ENCODE measurements around the gene REXO4.
A peak's percentile ranks its signal among the peaks of the same experiment; 100 is the strongest.
"Not testable (repeated sequence)": the region's sequence is repeated elsewhere in the genome, so short reads cannot be mapped to it uniquely, and the experiment has no call there.

The REXO4 gene

DNA sequence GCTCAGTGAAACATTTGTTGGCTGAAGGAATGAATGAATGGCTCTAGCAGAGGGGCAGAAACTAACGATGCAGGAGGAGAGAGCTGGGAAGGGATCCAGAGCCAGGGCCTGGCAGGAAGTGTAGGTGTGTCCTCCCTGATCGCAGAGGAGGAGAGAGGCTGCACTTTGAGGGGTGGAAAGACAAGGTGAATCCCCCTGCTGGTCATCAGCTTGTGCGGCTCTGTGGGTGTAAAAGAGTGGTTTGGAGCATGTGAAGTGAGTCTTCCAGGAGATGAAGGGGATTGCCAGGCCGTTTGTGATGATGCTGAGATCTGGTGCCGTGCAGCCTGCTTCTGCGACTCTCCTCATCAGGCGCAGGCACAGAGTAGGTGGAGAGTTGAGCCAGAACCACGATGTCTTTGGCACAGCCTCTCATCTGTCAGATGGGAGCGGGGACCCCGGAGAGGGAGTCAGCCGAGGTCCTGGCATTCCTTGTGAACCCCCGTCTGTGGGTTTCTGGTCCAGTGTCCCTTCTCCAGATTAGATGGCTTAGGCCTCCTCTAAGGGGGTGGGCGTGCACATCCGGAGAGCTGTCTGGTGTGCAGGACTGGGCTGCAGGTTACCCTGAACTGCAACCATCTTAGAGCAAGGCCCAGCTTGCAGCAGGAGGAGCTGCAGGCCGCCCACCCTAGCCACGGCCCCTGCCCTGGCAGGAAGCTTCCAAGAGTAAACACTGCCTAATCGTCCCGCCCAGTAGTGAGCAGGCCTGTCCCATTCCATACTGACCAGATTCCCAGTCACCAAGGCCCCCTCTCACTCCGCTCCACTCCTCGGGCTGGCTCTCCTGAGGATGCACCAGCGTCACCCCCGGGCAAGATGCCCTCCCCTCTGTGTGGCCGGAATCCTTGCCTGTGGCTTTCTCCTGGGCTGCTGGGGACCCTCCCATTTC is 4.1 kb upstream of the REXO4 start, which contains the start of gene ADAMTS13:
ADAMTS13 (plus strand) TSS at position 753 of the 928 bp plus-strand sequence; CDS start at position 830, 77 bp downstream.
- DNase-seq = peak; percentile 71
- peak; percentile 68 for ATAC-seq

DNA sequence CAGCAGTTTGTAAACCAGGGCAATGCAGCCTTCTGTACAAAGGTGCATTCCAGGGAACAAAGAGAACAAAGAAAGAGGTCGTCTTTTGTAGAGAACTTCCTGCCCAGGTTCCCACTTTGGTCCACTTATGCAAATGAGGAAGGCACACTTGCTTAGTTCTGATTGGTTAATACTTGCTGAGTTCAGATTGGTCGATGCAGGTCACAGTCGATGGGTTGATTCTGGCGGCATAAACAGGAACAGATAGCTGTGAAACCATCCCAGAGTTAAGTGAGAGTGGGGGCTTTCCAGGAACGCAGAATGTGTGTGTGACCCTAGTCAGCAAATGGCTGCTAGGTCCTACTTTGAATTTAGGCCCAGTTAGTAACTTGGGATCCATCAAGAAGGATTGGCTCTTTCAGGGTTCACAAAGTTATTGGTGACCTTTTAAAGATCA is 2.6 kb upstream of the REXO4 start:
- ATAC-seq (no peak), DNase-seq (no peak)

DNA sequence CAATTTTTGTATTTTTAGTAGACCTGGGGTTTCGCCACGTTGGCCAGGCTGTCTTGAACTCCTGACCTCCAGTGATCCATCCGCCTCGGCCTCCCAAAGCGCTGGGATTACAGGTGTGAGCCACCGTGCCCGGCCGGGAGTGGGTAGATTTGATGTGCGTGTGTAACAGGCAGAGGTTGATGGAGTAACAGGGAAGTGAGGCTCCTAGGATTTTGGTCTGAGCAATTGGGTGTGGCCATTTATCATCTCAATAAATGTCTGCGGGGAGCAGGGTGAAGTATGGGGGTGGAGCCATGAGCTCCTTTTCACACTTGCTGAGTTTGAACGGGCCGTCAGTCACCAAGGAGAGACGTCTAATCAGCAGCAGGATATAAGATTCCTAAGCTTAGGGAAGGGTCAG is 1.2 kb upstream of the REXO4 start:
- DNase-seq = no peak
- ATAC-seq = no peak

DNA sequence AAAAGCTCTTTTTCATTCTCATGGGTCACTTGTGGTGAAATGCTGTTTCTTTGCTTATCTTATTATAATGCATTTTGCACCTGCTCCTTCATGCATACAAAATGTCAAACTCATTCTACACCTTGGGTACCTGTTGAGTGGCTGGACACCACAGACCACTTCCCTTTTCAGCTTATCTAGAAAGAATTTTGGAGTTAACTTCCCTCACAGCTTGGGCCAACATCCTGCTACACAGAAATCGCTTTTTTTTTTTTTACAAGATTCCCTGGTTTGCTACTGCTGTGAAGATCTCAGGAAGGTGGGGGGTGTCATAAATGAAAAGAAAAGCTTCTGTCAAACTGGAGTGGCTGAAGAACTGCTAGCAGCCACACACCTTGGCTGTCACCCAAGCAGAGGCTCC is 2.6 kb downstream of the REXO4 start:
- no peak for DNase-seq
- ATAC-seq = no peak

DNA sequence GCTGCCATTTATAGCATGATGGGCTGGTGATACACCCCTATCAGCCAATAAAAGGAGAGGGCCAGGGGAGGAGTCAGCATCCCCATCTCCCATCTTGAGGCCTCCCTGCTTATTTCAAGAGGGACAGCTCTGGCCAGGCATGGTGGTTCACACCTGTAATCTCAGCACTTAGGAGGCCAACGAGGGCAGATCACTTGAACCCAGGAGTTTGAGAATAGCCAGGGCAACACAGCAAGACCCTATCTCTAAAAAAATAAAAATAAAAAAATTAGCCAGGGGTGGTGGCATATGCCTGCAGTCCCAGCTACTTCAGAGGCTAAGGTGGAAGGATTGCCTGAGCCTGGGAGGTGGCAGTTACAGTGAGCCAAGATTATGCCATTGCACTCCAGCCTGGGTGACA is 9.8 kb downstream of the REXO4 start:
- no peak for DNase-seq
- no peak for ATAC-seq

DNA sequence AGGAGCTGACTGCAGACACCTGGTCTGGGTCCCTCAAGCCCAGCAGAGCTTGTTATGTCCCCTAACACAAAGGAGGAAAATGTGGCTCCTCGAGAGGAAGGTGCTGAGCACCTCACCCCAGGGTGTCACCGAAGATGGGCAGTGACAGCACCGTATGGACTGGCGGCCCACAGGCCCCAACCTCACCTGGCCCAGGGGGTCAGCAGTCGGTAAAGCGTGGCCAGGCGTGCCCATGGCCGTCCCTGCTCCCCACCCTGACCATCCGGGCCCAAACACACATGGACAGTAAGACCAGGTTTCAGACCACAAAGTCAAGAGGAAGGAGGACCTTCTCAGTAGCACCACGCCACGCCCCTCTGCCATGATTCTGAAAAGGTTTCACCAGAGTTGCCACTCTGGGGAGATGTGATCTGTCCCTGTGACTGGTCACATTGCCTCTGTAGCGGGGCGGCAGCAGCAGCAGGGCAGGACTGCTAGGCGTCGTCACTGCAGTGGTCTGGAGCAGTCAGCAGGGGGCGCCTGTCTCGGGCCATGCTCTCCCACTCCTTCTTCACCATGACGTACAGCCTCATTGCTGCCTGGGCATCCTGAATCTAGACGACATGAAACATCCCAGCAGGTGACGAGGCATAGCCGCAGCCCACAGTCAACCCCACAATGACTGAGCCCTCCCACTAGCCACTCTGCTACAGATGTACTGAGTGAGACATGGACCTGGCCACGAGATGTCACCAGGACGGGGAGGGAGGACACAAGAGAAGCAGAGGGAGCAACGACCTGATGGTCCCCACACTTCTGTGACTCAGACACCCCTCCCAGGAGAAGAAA is 11.1 kb downstream of the REXO4 start:
- DNase-seq (peak; percentile 87), ATAC-seq (peak; percentile 92)

DNA sequence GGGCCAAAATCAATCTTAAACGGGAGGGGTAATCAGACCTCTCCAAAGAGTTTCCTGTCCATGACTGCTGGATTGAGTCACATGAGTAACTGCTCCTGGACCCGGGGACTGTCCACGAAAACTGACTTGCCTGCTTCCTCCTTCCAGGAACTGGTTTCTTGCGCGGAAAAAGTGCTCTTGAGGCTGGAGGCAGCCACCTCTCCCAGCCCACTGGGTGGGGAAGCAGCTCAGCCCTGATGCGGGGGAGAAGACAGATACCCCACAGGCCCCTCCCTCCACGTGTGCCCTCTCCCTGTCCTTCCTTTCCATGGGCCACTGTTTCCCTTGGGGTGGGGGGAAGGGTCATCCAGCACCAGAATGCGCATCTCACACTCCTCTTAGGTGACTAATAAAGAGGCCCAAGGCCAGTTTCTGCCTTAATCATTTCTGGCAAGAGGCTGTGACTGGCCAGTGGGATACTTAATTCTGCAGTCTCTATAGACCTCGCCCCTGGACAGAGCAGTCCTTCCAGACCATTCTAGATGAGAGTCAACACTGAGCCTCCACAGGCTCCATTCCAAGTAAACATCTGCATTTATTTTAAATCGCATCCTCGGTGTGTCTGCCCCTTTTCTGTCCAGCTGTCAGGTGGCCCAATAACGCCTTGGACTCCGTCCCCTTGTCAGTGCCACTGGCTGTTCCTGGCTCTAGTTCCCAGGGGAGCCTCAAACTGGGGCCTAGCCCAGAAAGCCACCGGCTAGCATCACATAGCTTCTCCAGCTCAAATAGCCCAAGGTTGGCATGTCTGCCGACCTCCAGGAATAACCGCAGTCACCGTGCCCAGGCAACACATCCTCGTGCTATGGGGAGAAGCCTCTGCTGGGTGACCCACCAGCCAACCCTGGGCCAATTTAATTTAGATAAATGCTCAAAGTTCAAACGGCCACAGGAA is 12.0 kb downstream of the REXO4 start:
- DNase-seq (no peak), ATAC-seq (no peak)

DNA sequence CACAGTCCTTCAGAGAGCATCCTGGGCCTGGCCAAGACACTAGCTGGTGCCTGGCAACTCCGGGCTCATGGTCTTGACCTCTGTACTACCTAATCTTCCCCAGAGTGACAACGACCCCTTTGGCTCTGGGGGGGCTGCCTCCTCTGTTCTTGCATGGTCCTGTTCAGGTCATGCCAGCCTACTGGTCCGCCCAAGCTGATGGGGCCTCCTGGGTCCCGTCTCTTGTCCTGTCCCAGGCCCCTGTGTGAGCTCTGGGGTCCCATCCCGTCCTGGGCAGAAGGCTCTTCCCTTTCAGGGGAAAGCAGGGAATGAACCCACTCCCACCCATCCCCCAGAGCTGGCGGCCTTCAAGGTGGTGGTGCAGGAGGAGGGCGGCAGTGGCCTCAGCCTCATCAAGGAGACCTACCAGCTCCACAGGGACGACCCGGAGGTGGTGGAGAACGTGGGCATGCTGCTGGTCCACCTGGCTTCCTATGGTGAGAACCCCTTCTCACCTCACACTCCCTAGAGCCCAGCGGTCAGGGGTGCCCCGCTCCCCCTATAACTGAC is 13.3 kb downstream of the REXO4 start:
- ATAC-seq (no peak), DNase-seq (no peak)

DNA sequence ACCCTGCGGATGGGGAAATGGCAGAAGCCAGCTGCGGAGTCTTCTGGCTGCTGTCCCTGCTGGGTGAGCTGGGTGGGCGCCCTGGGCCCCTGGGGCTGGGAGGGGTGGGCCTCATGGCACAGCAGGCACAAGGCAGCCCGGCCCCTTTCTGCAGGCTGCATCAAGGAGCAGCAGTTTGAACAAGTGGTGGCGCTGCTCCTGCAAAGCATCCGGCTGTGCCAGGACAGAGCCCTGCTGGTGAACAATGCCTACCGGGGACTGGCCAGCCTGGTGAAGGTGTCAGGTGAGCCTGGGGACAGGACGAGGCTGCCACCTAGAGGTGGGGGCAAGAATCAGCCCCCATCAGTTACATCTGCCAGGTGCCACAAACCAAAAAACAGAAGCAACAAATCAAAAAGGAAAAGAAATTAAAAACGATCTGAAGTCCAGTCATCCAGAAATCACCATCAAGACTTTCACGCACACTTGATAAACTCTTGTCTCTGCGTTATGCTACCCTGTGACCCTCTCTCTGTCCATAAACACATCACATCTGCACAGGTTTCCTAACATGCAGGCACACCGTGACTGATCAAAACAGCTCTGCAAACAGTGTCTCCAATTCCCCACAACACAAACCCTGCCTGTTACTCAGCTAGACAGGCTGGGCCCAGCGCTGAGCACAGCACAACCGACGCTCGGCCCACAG is 13.9 kb downstream of the REXO4 start:
- DNase-seq = peak; percentile 66
- no peak for ATAC-seq

DNA sequence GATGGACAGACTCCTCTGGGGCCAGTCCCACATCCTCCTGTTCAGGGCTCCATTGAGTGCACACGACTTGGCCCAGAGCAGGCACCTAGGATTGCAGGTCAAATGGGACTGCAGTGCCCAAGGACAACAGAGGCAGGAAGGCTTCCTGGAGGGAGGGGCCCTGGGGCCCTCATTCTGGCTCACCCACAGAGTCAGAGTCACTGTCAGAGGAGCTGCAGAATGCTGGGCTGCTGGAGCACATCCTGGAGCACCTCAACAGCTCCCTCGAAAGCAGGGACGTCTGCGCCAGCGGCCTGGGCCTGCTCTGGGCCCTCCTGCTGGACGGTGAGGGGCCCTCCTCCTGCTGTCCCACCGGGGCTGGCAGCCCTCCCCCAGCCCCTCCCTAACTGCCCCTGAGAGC is 15.1 kb downstream of the REXO4 start:
- DNase-seq (no peak), ATAC-seq (no peak)

DNA sequence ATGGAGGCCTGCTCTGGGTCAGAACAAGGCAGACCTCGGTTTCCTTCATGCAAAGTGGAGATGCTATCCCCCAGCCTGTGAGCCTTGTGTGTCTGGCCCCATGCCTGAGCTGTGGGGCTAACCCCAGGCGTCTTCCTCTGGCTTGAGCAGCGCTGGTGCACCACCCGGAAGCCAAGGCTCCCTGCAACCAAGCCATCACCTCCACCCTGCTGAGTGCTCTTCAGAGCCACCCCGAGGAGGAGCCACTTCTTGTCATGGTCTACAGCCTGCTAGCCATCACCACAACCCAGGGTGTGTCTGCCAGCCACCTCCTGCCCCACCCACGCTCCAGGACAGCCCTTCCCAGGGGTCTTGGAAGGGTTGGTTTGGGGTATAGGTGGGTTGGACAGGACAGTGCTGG is 16.2 kb downstream of the REXO4 start:
- no peak for DNase-seq
- no peak for ATAC-seq

DNA sequence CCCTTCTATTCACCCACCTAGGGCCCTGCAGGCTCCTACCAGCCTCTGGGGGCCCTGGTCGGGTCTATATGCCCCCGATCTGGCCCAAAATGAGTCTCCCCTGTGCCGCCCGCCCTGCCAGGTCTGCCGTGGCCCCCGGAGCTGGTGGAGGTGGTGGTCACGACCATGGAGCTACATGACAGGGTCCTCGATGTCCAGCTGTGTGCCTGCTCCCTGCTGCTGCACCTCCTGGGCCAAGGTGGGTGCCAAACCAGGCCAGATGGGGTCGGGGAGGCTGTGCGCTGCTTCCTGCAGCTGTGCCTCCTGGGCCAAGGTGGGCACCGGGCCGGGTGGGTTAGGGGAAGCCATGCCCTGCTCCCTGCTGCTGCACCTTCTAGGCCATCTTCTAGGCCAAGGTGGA is 17.5 kb downstream of the REXO4 start:
- no peak for DNase-seq
- no peak for ATAC-seq

DNA sequence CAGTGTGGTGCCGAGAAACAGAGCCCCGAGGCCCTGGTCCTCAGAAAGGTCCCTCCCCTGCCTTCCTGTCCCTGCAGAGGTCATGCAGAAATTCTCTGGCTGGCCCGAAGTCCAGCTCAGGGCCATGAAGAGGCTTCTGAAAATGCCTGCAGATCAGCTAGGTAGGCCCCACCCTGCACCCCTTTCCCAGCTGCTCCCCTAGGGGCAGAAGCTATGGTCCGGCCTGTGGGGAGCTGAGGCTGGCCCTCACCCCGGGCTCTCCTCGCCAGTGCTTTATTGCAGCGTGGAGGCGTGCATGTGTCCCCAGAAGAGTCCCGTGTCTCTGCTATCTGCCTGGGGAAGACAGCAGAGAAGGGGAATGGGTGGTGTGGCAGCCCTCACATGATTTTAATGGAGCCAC is 19.9 kb downstream of the REXO4 start:
- DNase-seq = no peak
- ATAC-seq = no peak

DNA sequence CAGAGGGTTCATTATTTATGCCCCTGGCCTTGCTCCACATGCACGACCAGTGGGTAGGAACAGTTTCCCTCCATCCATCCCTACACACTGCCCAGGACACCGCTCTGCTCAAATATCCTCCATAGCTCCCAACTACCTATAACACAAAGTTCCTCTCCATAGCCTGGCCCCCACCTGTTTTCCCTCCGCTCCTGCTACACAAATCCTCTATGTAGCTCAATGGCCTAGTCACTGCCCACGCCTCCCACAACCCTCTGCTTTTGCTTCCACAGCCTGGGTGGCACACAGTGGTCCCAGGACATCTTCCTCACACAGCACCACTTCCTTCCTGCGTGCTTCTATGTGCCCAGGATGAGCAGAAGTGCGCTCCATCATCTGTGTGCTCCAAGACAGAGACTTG is 20.4 kb downstream of the REXO4 start:
- DNase-seq (no peak), ATAC-seq (no peak)

DNA sequence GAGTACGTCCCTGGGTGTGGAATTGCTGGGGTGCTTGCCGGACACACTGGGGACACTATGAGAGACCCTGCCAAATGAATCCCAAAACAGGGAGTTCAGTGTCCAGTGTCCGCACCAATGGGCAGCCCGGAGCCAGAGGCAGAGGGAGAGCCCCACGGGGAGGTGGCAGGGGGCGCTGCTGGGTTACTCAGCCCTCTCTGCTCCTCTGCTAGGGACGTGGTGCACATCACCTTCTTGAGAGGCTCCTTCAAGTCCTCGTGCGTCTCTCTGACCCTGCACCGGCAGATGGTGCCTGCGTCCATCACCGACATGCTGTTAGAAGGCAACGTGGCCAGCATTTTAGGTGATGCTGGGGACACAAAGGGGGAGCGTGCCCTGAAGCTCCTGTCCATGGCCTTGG is 20.9 kb downstream of the REXO4 start:
- no peak for DNase-seq
- ATAC-seq = no peak

DNA sequence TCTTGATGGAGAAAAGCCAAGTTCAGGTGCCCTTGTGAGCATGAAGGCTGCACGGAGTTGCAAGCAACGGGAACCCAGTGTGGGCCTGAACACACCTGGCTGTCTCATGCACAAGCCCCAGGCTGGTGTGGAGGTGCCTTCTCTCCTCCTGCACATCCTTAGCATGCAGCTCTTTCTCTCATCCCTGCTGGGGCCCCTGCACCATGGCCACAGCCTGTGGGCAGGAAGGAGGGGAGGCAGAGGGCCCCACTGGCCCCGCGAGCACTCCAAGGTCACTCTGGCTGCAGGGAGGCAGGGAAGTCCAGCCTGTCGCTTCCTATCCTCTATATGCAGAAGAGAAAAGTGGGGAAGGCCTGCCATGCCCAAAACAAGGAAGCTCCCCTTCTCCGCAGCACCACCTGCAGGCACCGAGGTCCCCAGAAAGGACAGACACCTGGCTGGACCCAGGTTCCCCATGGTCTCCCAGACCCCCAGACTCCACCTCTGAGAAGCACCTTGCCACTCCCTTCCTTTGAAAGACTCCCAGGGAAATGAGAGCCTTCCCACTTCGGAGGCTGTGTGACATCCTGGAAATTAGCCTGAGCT is 23.0 kb downstream of the REXO4 start:
- ATAC-seq = no peak
- no peak for DNase-seq

DNA sequence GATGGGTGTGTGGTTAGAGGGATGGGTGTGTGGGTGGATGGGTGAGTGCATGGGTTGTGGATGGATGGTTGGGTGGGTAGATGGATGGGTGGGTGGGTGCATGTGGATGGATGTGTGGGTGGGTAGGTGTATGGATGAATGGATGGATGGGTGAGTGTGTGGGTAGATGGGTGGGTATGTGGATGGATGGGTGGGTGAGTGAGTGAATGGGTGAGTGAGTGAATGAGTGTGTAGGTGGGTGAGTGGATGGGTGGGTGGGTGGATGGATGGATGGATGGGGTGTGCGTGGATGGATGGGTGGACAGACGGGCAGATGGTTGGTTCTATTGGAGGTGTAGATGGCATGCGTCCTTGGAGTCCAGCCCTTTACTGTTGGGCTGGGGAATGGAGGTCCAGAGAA is 24.4 kb downstream of the REXO4 start:
- no peak for ATAC-seq
- no peak for DNase-seq

DNA sequence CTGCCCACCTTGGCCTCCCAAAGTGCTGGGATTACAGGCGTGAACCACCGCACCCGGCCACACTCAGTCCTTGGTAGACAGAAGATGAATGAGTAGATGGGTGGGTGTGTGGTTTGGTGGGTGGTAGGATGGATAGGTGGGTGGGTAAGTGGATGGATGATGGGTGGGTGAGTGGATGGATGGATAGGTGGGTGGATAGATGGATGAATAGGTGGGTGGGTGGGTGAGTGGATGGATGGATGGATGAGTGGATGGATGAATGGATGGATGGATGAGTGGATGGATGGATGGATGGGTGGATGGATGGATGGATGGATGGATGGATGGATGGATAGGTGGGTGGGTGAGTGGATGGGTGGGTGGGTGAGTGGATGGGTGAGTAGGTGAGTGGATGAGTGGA is 25.5 kb downstream of the REXO4 start:
- not testable (repeated sequence) for ATAC-seq, DNase-seq

DNA sequence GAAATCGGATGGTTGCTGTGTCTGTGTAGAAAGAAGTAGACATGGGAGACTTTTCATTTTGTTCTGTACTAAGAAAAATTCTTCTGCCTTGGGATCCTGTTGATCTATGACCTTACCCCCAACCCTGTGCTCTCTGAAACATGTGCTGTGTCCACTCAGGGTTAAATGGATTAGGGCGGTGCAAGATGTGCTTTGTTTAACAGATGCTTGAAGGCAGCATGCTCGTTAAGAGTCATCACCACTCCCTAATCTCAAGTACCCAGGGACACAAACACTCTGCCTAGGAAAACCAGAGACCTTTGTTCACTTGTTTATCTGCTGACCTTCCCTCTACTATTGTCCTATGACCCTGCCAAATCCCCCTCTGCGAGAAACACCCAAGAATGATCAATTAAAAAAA is 26.4 kb downstream of the REXO4 start:
- DNase-seq, ATAC-seq: not testable (repeated sequence)

DNA sequence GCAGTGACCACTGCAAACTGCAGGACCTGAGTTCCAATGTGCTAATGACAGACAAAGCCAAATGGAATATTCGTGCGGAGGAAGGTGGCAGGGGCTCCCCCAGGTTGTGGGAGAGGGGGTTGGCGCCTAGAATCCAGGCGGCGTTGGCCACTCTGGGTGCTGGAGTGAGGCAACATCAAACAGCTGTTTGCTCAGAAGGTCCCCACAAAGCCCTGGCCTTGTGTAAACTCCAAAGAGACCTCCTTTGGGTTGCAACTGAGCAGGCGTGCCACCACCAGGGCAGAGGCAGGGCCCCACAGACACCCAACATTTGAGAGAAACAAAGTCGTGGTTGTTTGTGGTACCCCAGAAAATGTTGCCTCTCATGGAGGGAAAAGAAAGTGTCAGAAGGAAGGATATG is 27.1 kb downstream of the REXO4 start:
- DNase-seq (no peak), ATAC-seq (no peak)

DNA sequence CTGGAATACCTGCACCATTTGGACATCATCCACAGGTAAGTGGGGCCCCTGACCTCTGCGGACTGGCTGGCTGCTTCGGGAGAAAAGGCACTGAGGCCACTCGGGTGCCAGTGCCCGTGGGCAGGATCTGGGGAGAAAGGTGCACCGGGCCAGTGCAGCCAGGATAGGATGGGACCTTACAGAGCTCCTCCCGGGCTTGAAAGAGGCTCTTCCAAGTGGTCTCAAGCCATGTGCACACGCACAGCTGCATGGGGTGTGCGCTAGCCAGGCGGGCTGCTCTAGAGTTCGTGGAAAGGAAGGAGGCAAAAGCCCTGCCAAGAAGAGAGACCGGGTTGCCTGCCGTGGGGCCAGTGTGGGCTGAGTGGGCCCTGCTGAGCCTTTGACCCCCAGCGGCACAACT is 28.2 kb downstream of the REXO4 start:
- ATAC-seq (no peak), DNase-seq (no peak)
